Measurements from ENCODE around the gene LLGL1. TPM values are rescaled to one million over a fixed set of nuclear protein-coding genes. Genes with fewer than 3 reads are reported as not detected.

The LLGL1 gene
- total RNA-seq, 2 donors from 2014 or later = 17.7 to 33.5 TPM

- Histone ChIP-seq H3K36me3 (no peaks in the 10 kb centered on the region), H3K27ac (peak overlapping the region; percentile 96 to 99), H3K4me1 (replicated peaks) (peaks cover 27% of the 10 kb centered on the region), H3K9me3 (no peaks in the 10 kb centered on the region), H3K27me3 (replicated peaks; ENCODE audit: insufficient read depth) (no peaks in the 10 kb centered on the region), H3K4me3 (peak overlapping the region; percentile 96 to 99)
- DNase-seq (ENCODE audit: low spot score) = peak; percentile 27
- WGBS = under 1% methylated on average over 89 of the region's 92 CpGs
- TF ChIP-seq POLR2AphosphoS5 (IDR thresholded peaks at IDR 0.05) (no peak), POLR2A (IDR thresholded peaks at IDR 0.05) (peak; percentile 17), CTCF (IDR thresholded peaks at IDR 0.05) (peak in 1 of 4 experiments; percentile 20)
- intact Hi-C loops (cut with DNase I) = no loop called here
Measured at GRCh38 chr17:18184143-18185031, 41.0 kb upstream of the LLGL1 start.

- peak overlapping the region; percentile 96 to 99 for H3K4me3 ChIP-seq
- TF ChIP-seq POLR2AphosphoS5 (IDR thresholded peaks at IDR 0.05) = peak; percentile 14
- TF ChIP-seq CTCF (IDR thresholded peaks at IDR 0.05) = no peak
- 4% methylated on average over 3 of the region's 3 CpGs for WGBS
- no peaks in the 10 kb centered on the region for H3K36me3 ChIP-seq
- intact Hi-C loops (cut with DNase I) = no loop called here
- peak overlapping the region; percentile 96 to 99 for H3K27ac ChIP-seq
- H3K9me3 ChIP-seq = no peaks in the 10 kb centered on the region
- H3K27me3 ChIP-seq (replicated peaks; ENCODE audit: insufficient read depth) = no peaks in the 10 kb centered on the region
- H3K4me1 ChIP-seq (replicated peaks) = peaks cover 28% of the 10 kb centered on the region
- DNase-seq (ENCODE audit: low spot score) = no peak
Measured at GRCh38 chr17:18185391-18185790, 40.0 kb upstream of the LLGL1 start.

GRCh38 chr17:18185832-18186626, 39.4 kb upstream of the LLGL1 start:
- peaks cover 33% of the 10 kb centered on the region for H3K4me1 ChIP-seq (replicated peaks)
- WGBS = 41% methylated on average over 10 of the region's 10 CpGs
- peak overlapping the region; percentile 96 to 99 for H3K4me3 ChIP-seq
- H3K27ac ChIP-seq = peak overlapping the region; percentile 96 to 99
- H3K27me3 ChIP-seq (replicated peaks; ENCODE audit: insufficient read depth) = no peaks in the 10 kb centered on the region
- no peaks in the 10 kb centered on the region for H3K9me3 ChIP-seq
- no peak for DNase-seq (ENCODE audit: low spot score)
- H3K36me3 ChIP-seq = no peaks in the 10 kb centered on the region
- intact Hi-C loops (cut with DNase I) = no loop called here
- no peak for TF ChIP-seq POLR2AphosphoS5 (IDR thresholded peaks at IDR 0.05)
- TF ChIP-seq POLR2A (IDR thresholded peaks at IDR 0.05) = no peak
- TF ChIP-seq CTCF (IDR thresholded peaks at IDR 0.05) = no peak

- Histone ChIP-seq H3K9me3 (no peaks in the 10 kb centered on the region), H3K27me3 (replicated peaks; ENCODE audit: insufficient read depth) (no peaks in the 10 kb centered on the region), H3K36me3 (no peaks in the 10 kb centered on the region), H3K4me3 (peak overlapping the region; percentile 96 to 99), H3K4me1 (replicated peaks) (peaks cover 39% of the 10 kb centered on the region), H3K27ac (peak overlapping the region; percentile 96 to 99)
- intact Hi-C loops (cut with DNase I) = no loop called here
- TF ChIP-seq CTCF (IDR thresholded peaks at IDR 0.05) = no peak
- no peak for TF ChIP-seq POLR2A (IDR thresholded peaks at IDR 0.05)
- no peak for TF ChIP-seq POLR2AphosphoS5 (IDR thresholded peaks at IDR 0.05)
- 12% methylated on average over 1 of the region's 1 CpG for WGBS
- no peak for DNase-seq (ENCODE audit: low spot score)
Measured at GRCh38 chr17:18186627-18186982, 38.8 kb upstream of the LLGL1 start.

All from prostate gland (tissue), 2 donors.